ENCODE data around the gene HPSE2.
A peak's percentile ranks its signal among the peaks of the same experiment; 100 is the strongest.
"Not testable (repeated sequence)": the region's sequence is repeated elsewhere in the genome, so short reads cannot be mapped to it uniquely, and the experiment has no call there.

The HPSE2 gene

GRCh38 chr10:99235658-99236626 is at the start of gene HPSE2:
Gene HPSE2, minus strand, starts transcription at chr10:99235852.
- DNase-seq (ENCODE audit: low spot score) = no peak

DNA sequence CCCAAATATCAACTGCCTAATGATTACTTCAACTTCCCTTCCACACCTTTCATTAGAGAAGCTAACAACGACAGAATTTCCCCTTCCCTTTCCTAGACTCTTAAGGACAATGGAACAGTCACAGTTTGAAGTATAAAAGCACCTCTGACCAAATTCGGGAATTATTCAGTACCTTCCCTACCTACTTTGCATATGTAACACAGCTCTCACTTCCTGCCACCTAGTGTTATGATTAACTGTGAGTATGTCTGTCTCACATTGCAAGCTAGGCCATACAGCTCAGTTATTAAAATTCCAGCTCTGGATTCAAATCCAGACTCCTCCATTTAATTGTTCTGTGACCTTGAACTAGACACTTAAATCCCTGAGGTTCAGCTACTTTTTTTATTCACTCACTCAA is 44.8 kb upstream of the HPSE2 start:
- no peak for DNase-seq (ENCODE audit: low spot score)

GRCh38 chr10:99279626-99280111 is 44.0 kb upstream of the HPSE2 start:
- no peak for DNase-seq (ENCODE audit: low spot score)

- no peak for DNase-seq (ENCODE audit: low spot score)
Observed at GRCh38 chr10:99276848-99277486, 41.3 kb upstream of the HPSE2 start.

DNA sequence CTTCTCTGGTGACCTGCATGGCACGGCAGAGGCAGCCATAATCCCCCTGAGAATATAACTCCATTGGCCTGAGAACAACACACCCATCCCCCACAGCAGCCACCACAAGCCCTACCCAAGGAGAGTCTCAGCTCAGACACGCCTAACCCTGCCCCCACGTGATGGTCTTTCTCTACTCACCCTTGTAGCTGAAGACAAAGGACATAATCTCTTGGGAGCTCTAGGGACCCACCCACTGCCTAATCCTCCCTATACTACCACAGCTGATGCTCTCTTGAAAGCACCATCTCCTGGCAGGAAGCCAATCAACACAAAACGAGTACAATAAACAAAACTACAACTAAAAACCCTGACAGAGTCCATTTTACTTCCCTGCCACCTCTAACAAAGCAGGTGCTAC is 30.7 kb upstream of the HPSE2 start:
- DNase-seq (ENCODE audit: low spot score) = no peak

- DNase-seq (ENCODE audit: low spot score) = no peak
Observed at GRCh38 chr10:99248824-99249223, 13.2 kb upstream of the HPSE2 start.

GRCh38 chr10:99247893-99248292 is 12.2 kb upstream of the HPSE2 start:
- DNase-seq (ENCODE audit: low spot score) = not testable (repeated sequence)

GRCh38 chr10:99236627-99237309 is 1.1 kb upstream of the HPSE2 start:
- no peak for DNase-seq (ENCODE audit: low spot score)

DNA sequence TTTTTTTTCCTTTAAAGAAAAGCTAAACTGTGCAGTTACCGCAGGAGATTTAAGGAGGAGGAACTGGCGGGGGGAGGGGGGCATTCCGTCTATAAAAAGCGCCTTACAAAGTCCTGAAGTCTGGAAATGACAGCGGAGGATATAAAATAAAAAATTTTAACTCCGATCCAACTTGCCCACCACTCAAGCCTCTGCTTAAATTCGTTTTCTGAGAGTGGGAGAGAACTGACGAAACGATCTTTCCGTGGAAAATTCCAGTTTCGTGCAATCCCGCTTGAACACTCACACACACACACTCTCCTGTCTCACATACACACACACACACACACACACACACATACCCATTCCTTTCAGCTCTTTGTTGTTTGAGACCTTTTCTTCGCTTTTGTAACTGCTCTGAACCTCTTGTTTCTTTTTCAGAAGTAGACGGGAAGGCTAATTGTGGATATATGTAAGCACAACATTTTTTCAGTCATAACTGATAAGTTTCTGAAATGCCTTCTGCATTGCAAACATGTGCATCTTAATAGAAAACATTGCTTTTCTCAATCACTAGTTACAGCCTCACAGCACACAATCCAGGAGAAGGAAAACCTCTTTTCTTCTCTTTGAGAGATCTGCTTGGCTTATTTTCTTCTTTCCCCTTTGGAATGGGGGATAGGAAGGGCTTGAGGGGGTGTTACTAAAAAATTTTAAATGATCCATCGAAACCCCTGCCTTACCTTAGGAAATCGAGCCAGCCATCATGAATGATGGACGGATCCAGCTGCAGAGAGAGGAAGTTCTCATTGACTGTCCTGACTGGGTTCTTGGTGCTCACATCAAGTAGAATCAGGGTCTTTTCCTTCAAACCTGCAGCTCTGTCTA is 628 bp downstream of the HPSE2 start:
- no peak for DNase-seq (ENCODE audit: low spot score)

DNA sequence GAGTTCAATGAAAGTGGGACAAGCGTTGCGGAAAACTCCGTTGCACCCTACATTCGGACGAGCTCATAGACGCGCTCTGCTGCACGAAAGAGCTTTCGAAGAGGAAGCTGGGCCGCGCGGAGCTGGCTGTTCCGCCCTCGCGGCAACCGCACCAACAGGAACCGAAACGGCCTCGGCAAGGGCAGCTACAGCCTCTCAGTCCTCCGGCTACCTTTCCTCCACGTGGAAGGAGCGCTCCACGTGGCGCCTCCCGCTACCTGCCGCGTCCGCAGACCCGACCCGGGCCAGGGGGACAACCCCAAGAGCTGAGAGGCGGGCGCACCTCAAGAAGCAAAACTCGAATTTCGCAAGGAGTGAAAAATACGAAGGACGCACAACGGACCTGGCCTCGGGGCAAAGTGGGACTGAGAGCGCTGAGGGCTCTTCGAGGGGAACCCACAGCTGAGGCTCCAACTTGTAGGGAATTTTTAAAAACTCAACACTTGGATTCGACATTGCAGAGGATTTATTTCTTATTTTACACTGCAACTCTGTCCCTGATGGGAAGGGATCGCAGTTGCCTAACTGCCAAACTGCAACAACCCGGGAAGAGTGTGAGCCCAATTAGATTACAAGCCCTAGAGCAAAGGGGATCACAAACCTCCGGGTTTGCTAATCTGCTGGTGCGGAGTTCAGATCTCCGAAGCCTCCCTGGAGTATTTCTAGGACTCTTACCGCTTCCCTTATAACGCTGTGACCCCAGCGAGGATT is 1.4 kb downstream of the HPSE2 start:
- DNase-seq (ENCODE audit: low spot score) = peak; percentile 6

- no peak for DNase-seq (ENCODE audit: low spot score)
Observed at GRCh38 chr10:99233689-99234037, 2.0 kb downstream of the HPSE2 start.

DNA sequence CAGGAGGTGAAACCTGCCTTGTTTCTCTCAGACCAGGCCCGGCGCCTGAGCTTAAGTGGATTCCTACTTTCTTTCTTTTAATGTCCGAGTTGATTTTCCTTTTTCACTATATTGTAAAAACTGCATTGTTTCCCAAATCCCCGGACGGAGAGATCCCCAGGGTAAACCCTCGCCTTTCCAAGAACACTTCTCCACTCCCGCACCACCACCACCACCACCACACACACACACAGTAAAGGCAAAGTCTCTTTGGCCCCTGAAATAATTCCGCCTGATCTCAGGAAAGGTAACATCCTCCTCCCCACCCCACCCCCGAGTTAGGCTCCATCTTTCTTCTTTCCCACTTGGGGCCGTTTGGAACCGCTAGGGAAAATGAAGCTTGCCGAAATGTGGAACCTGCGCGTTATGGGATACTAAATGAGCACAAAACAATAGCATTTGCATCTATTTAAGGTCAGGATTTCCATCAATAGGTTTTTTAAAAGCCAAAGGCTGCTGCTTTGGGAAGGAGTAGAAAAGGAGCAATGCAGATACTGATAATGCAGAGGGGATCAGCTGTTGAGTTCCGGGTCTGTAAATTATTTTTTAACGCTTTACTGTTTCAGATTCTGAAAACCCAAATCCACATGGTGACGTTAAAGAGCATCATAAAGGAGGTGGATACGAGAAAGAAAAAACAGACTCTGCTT is 2.5 kb downstream of the HPSE2 start:
- no peak for DNase-seq (ENCODE audit: low spot score)

- DNase-seq (ENCODE audit: low spot score) = no peak
Observed at GRCh38 chr10:99232360-99232999, 3.2 kb downstream of the HPSE2 start.

- DNase-seq (ENCODE audit: low spot score) = no peak
Observed at GRCh38 chr10:99224766-99225165, 10.9 kb downstream of the HPSE2 start.

DNA sequence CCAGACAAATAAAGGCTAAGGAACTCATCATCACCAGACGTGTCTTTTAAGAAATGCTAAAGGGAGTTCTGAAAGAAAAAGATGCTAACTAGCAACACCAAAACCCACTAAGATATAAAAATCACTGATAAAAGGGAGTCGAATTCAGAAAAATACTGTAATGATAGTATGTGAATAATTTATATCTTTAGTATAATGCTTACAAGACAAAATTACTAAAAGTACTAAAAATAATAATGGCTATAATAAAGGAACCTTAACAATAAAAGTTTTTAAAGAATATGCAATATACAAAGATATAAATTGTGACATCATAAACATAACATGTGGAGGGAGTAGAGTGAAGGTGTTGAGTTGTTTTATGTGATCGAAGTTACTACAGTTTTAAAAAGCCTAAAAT is 28.3 kb downstream of the HPSE2 start:
- DNase-seq (ENCODE audit: low spot score) = no peak

GRCh38 chr10:99203310-99203709 is 32.3 kb downstream of the HPSE2 start:
- no peak for DNase-seq (ENCODE audit: low spot score)

- DNase-seq (ENCODE audit: low spot score) = no peak
Observed at GRCh38 chr10:99172950-99173349, 62.7 kb downstream of the HPSE2 start.

GRCh38 chr10:99172128-99172738 is 63.4 kb downstream of the HPSE2 start:
- no peak for DNase-seq (ENCODE audit: low spot score)

DNA sequence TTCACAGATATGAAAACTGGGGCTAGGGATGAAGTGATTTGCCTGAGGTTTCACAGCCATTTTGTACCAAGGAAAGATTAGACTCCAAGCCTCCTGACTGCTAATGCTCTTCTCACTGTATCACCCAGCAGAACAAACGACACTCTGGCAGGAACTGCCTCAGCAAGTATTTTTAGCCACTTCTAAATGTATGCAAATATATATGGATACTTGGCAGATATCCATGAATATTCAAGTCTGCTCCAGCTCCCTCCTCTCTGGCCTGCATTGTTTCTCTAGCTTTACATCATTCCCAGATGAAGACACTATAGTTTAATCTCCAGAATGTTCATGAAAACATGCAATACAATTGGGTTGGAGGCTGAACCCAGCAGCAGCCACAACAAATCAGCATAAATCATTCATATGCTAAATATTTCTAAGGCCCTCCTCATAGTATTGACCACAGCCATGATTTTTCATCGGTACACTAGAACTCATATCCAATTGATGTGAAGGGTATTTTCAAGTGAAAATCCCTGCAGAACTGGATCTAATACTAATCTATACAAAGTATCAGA is 65.5 kb downstream of the HPSE2 start:
- DNase-seq (ENCODE audit: low spot score) = no peak
